NCI-H446 treated with DMSO at 0.1 percent for 48 hours (cell line): ENCODE results near the gene NRXN2.

Source experiments
- DNase-seq: peaks from one replicate; lab custom pipeline; 2025; lab: John Stamatoyannopoulos, UW

Gene NRXN2

DNA sequence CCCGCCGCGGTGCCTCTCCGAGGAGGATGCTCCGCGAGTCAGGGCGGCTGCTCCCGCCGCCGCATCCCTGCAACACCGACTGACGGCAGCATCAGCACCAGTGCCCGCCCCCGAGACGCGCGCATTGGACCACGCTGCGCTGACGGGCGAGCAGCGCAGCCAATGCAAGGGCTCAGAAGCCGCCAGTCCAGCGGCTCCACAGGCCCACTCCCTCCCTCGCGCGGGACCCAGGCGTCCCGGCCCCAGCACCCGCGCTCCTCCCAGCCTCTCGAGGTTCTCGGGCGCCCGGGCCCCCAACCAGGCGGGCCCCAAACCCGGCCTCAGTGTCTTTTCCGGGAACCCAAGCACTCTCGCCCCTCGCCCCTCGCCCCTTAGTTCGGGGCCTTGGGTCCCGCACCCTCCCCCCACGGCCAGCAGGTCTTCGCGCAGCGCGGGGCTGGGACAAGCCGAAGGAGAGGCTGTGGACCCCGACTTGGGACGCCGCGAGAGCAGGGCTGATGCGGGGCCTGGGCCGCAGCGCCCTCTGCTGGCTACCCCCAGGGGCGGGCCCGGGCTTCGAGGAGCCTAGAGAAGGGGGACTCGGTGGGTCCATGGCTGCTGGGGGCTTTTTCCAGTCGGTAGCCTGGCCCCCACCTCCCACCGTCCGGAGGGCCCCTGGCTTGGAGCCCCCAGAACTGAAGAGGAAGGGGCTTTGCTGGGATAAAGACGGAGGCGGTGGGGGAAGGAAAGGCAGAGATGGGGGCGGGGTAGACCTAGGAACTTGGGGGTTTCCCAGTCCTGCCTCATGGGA lies at the start of gene NRXN2:
NRXN2 (minus strand) TSS at position 81 of the 790 bp plus-strand sequence. CDS start 9,498 bp downstream, outside the sequence.
- DNase-seq: peak; percentile 71

DNA sequence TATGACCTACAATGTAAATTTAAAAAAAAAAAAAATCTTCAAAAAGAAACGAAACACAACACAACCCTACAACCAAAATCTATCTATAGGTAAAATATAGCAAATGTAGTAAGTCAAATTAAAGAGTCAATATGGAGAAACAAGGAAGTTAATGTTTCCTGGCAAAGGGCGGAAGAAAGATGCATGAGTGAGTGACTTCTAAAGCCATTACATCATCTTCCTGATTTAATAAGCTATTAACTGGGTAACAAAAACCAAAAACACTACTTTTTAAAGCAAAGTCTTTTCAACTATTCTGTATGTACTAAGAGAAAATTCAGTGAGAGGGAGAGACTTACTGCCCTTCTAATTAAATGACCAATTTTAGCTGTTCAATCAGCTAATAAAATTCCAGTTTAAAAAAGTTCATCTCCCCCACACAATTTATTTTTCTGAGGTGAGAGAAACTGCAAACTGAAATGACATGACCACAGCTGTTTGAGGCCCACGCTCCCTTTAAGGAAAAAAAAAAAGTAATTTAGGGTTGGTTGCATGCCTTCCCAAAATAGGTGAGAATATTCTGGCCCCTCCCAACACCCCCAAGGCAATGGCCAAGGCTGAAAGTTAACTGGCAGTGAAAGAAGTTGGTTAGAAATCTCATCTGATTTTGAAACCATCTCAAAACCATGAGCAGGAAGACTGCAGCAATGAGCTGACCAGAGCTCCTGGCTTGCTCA lies 49.5 kb upstream of the NRXN2 start:
- no peak for DNase-seq

DNA sequence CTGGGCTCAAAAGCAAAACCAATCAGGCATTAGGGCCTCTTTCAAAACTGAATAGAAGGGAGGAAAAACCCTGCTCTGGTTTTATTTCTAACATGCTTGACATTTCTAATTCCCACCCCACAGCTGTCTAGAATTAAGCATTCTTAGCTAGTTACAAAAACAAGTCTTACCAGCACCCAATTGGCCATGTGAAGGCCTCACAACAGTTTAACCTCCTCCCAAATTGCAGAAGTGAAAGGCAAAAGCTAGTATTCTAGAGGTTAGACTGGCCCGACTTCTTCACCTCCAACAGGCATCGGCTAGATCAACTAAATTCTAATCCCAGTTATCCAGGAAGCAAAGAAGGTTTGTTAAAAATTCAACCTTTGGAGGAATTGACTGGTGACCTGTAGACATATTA lies 48.9 kb upstream of the NRXN2 start:
- no peak for DNase-seq

DNA sequence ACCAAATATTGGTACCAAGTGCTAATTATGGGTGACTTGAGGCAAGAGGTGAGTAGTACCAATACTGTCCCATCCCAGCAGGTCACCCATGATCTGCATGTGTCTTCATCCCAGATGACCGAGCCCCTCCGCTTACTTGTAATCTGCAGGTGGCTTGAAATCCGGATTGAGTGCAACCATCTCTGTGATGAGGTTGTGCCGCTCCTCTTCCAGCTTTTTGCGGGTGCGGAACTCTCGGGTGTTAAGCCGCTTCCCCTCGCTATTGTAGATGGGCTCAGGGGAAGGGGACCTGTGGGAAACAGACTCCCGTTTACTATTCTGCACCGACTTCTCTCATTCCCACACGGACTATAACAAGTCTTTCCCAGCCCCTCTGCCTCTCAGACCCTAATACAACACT lies 47.1 kb upstream of the NRXN2 start:
- no peak for DNase-seq

DNA sequence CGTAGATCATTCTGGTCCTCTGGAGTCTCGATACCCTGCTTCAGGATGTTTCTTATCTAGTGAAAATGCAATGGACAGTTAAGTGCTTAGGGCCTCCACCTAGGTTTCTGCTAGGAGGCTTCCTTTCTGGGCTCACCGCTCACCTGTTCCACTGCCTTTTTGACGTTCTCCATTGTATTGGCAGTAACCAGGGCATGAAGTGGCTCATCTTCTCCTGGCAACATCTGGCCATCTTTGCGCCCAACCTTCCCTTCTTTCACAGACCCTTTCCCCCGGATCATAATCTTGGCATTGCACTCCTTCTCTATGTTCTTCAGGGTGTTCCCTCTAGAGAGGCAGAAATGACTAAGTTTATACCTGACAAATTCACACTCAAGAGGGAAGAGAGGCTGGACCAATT lies 46.3 kb upstream of the NRXN2 start:
- no peak for DNase-seq

DNA sequence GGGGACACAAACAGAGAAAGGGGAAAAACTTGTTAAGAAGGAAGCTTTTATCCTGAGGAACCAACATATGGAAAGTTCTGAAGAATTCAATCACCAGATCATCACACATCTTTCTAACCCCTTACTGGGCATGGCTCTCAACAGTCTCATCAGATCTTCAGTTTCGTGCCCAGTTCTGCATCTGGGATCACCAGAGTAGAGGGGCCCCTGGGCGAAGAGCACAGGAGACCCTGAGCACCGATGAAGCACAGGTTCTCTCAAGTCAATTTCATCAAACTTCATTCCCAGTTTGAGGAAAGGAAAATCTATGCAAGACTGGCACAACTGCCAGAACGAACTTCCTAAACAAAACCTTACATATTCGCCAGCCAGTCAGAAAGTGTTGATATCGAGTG lies 45.3 kb upstream of the NRXN2 start:
- DNase-seq: no peak

DNA sequence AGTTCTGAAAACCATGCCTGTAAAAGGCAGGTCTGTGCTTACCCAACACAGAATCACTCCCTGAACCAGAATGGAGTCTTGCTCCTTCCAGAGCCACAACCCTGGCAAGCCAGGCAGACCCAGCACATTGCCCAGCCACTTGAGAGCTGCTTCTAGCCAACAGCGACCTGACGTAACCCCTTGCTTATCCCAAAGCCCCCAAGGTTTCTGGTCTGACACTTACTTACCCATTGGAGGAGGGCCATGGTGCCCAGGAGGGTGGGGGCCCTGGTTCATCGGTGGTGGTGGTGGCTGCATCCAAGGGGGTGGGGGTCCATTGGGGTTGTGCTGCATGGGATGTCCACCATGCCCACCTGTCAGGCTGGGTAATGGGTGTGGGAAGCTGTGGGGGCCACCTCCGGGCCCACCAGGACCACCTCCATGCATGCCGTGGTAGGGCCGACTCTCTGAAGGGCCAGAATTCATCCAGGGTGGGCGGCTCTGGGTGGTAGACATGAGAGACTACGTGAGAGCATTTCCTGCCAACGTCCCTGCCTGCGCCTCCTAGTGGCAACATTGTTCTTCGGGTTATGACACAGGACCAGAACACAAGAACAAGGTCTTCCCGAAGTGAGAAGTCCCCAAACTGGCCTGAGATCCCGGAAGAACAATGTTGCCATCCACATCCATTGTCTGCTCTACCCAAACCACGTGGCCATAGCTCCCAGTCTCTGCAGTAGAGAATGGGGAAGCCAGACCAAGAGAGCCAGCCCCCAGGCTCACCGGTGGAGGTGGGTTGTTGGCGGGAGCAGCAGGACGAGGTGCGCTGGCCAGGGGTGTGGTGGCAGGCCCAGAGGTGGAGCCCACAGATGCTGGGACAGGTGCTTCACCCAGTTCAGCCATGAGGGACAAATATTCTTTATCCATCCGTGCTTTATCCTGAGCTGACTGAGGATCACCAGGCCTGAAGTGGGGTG lies 44.6 kb upstream of the NRXN2 start:
- no peak for DNase-seq

DNA sequence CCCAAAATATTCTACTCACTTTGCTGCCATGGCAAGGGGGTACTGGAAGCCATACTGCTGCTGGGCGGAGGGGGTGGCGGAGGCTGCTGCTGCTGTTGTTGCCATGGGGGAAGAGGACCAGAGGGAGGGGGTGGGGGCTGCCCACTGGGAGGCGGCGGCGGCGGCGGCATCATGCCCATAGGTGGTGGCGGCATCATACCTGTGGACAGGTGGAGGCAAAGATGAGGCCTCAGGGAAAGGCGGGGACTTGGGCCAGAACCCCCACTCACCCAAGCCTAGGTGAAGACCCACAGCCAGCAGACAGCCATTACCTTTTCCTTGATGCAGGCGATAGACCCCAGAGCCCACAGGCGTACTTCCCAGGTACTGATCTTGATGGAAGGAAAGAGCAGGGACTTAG lies 43.9 kb upstream of the NRXN2 start:
- no peak for DNase-seq

DNA sequence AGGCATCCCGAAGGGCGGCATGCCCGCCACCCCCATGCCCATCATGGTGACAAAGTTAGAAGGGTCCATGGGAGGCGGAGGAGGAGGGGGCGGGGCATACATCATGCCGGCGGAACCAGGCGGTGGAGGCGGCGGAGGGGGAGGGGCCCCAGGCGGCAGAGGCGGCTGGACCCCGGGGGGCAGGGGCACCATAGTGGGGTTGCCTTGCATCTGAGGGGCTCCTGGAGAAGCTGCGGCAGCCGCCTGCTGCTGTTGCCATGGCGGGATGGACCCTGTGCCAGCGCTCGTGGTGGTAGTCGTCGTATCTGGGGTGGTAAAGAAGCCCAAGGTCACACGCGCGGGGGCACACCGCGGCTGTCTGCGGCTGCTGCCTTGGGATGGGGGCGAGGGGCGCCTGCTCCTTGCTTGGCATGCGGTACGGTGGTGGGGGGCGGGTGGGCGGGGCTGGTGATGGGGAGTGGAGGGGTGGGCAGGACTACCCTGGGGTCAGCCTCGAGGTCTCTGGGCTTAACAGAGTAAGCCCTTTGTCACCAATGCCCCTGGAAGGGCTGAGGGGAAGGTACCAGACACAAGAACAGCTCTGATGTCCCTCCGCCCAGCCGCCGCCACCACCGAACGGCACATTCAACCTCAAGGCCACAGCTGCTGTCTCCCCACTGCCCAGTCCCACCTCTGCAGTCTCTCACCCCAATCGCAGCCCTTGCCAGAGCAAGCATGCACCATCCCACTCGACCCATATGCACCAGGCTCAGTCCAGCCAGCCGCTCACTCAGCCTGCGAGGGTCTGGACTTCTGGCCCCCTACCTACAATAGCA lies 43.1 kb upstream of the NRXN2 start:
- DNase-seq: no peak

DNA sequence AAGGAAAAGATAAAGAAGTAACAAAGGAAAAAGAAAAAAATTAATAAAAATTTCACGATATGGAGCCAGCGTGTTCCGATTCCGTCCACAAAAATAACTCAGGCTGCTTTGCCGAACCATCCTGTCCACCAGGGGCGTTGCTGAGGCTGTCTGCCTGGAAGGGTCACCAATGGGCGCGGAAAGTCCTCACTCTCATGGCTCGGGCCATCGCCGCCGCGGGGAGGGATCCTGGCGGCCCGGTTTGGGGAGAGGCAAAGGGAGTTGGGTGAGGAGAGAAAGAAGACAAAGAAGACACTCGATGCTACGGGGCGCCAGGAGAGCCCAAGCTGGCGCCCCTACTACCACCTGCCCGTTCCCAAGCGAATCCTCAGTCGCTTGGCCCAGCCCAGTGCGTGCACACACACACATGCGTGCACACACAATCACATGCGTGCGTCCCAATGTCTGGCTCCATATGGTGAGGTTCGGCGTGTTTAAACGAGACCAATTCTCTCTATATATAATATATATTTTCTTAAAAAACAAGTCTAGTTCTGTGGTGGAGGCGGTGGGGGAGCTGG lies 42.4 kb upstream of the NRXN2 start:
- DNase-seq: no peak

DNA sequence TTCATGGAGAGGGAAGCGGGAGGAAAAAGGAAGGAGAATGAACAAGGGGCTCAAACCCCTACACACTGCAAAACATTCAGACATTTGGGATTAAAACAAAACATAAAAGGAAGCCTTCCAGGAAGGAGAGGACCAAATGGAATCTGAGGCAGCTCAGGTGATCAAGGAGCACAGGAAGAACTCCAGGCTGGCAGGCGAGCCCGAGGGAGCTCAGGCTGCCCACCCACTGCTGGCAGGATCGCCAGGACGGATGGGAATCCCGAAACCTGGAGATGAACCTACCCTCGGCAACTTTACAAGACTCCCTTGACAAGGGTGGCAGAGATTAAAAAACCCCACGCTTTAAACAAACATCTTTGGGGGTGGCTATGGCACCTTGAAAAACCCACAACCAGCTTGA lies 41.8 kb upstream of the NRXN2 start:
- DNase-seq: no peak

DNA sequence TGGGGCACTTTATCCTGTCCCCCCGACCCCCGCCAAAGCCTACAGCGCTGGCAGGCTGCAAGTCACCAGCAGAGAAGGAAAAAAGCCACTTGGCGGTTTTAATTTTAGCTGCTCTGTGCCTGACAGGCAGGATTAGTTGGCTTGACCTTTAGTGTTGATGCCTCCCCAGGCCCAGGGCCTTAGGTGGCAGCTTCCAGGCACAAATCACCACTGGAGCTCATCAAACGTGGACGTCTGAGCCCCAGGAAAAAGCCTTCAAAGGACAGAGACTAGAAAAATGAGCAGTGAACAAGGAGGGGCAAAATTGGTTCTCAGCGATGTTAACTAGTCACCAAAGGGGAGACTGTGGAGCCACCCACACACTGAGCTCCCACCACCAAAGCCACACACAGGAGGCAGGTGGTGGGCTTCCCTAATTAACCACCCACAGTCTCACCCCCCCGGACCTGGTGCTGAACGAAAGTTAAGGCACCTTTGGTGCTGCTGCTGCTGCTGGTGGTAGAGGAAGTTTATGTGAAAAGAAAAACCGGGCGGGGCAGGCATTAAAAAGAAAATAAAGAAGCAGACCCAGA lies 41.1 kb upstream of the NRXN2 start:
- no peak for DNase-seq

DNA sequence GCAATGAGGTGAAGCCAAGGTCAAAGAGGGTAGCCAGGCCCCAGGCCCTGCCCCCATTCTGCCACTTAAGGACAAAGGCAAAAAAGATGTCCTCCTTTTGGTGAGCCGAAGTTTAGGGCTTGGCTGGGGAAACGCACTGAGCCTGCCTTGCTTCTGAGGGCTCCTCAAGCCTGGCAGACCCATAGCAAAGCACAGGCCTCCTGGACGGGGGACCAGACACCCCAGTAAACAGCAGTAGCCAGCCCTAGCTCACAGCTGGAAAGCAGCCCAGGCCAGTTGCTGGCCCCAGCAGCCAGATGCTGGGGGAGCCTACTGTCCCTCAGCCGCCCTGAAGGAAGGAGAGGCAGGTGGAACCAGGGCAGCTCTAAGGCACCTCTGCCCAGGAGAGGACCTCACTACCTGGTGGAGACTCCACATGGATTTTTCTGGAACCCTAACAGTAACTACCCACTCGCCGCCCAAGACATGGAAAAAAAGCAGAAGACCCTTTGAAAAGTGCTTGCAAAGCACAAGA lies 40.6 kb upstream of the NRXN2 start:
- DNase-seq: no peak

DNA sequence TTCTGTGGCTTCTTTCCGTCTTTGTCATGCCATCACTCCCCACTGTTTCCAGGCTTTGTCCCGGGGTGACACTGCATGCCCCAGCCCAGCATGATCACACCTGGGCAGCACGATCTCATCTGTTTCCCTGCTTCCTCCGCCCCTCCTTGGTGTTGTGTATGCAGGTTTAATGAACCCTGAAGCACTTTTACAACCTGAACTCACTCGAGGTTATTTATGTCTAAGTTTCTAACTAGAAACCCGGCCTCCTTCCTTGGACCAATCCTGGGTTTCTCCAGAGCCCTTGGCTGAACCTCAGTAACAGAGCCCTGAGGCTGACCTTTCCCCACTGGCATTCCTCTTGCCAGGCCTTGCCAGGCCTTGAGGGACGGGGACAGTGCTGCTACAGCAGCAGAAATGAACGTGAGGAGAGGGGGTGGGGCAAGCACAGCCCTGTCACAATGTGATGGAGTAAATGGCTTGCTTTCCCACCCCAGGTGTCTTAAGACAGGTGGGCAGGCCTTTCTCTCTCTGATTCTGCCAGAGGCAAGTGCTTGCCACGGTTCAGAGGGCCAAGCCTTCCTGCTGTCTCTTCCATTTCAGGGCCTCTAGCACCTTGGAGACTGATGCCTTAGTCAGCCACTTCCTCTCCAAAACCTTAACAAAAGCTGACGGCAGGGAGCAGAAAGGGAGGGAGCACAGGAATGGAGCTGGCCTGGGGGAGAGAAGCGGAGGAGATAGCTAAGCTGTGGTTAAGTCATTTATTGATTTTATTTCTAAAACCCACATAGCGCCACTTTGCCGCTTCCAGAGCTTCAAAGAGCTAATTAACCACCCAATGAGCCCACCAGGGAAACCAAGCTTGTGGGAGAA lies 39.9 kb upstream of the NRXN2 start:
- DNase-seq: no peak

DNA sequence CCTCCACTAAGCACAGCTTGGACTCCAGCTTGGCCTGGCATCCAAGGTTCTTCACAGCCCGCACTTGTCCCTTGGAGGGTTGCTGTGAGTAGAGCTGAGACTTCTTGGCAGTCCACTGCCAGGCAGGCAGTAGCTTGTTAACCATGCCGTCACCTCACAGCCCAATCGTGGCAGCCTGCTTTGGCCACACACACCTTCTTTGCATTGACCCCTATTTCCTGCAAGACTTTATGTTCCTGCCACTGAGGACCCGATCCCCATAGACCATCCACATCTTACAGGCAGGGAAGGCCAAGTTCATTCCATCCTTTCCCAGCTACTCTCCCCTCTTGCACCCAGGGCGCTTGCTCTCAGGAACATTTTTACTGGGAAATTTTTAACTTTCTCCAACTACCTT lies 39.3 kb upstream of the NRXN2 start:
- no peak for DNase-seq

DNA sequence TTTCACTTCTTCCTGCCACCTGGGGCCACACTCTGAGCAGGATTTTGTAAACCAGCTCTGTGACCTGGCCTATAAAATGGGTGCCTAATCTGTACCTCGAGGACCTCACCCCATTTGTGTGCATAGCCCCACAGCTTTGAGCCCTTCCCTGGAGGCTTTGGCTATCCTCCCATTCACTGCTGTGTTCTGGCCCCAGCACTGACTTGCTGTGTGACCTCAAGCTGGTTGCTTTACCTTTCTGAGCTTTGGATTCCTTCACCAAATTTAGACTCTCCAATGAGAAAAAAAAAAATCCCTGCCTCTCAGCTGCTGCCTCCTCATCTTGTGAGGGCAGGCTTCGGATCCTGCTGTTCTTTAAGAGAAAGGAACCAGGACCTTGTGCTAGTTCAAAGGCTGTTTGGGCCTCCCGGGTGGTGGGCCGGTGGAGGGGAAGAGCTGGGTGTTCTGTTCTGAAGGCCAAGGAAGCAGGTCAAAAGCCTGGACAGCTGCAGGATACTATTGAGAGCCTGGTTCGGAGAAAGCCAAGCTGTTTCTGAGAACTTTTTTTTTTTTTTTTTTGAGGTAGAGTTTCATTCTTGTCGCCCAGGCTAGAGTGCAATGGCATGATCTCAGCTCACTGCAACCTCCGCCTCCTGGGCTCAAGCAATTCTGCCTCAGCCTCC lies 37.9 kb upstream of the NRXN2 start:
- DNase-seq: no peak

DNA sequence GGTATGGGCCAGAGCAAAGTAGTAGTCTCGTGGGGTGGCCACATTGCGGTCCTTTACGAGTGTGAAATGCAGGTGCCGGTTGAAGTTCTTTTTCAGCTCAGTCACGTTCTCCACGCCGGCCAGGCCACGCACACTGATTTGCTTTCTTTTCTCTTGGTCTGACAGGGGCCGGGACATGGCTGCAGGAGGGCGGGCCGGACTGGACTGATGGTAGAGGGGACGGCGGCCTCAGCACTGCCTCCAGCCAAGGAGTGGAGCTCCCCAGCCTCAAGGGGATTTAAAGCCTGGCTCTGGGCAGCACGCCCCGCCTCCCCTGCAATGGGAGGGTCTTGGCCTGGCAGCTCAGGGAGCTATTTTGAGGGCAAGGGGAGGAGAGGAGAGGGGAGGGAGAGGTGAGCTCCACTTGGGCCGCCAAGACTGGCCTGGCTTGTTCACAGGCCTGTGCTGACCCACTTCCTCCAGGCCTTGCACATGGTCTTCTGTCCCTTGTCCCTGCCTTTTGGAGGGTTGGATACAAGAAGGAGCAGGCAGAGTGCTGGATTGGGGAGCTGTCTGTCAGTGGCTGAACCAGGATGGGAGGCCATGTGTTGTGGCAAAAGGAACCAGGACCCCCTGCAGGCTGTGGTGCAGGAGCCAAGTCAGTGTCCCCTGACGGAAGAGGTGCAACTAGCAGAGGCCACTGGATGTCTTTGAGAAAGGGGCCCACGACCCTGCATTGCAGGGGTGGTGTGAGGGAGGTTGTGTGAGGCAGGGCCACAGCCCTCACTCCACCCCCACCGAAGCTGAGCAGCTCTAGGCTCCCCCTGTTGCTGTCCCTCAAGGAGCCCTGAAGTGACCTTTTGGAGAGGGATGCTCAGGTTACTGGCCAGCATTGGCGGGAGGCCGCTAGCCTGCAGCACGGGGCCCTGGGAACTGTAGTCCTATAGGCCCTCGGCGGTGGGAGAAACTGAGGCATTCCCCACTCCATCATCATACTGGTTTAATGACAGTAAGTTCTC lies 37.0 kb upstream of the NRXN2 start, which contains the start of gene PYGM:
PYGM (minus strand) TSS at position 253 of the 998 bp plus-strand sequence; CDS start at position 177, 76 bp downstream.
- no peak for DNase-seq
